Transverse colon (tissue), 3 donors: ENCODE measurements around the gene S100A14.

ENCODE experiments used
- POLR2A ChIP-seq: fragments of 450-650 bp; IDR thresholded peaks from one replicate; pipeline ENCODE4 v1.6.1; 2016; ENCODE audit warnings: antibody characterized with exemption, mild to moderate bottlenecking, moderate library complexity
- TF ChIP-seq, protein P1 (sequence below), 5 experiments: fragments of 200-600 bp in 3 of 5; fragments of 450-650 bp in 2 of 5; sonication (generic) in 3 of 5; IDR thresholded peaks; 1 replicate in 2 of 5; 2 replicates in 3 of 5; pipeline ENCODE4 v1.5.1; 2016 to 2017; ENCODE audit warnings: antibody characterized with exemption in 5 of 5, inconsistent platforms in 3 of 5, mild to moderate bottlenecking in 2 of 5, moderate library complexity in 1 of 5

DNA sequence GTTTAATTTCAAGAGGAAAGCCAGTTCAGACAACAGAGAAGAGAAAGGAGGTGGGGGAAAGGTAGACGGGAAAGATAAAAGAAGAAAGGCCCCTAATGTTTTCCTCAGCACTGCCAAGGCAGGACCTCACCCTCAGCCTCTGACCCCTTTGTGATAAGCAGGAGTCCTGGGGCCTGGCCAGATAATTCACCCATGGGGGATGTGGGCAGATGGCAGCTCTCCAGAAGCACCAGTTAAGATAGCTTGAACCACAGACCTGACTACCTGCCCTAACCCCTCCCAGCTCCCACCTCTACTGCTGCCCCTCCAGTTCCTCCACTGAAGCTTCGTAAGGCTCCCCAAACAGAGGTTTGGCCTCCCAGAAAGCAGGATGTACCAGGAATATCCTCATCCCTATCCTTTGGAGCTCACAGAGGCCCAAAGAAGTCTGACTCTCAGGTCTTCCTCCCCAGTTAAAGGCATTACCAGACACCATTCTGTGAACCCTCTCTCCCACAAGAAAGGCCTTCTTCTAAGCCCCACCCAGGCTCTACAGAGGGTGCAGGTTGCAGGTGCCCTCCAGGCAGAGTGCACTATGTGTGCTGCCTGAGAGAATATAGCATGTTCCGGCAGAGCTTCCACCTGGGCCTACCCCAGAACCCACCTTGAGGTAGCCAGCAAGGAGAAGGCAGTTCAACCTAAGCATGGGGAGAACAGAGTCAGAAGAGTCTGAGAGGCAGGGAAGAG lies 33.2 kb upstream of the S100A14 start:
- no peak for TF ChIP-seq POLR2A
- TF ChIP-seq, protein P1, sequence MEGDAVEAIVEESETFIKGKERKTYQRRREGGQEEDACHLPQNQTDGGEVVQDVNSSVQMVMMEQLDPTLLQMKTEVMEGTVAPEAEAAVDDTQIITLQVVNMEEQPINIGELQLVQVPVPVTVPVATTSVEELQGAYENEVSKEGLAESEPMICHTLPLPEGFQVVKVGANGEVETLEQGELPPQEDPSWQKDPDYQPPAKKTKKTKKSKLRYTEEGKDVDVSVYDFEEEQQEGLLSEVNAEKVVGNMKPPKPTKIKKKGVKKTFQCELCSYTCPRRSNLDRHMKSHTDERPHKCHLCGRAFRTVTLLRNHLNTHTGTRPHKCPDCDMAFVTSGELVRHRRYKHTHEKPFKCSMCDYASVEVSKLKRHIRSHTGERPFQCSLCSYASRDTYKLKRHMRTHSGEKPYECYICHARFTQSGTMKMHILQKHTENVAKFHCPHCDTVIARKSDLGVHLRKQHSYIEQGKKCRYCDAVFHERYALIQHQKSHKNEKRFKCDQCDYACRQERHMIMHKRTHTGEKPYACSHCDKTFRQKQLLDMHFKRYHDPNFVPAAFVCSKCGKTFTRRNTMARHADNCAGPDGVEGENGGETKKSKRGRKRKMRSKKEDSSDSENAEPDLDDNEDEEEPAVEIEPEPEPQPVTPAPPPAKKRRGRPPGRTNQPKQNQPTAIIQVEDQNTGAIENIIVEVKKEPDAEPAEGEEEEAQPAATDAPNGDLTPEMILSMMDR (IDR thresholded peaks at IDR 0.05), result no peak
